Ovary (tissue), 9 donors: ENCODE measurements around the gene RPL37. TPM values are rescaled to one million over a fixed set of nuclear protein-coding genes. Genes with fewer than 3 reads are reported as not detected.
"Not testable (repeated sequence)": the region's sequence is repeated elsewhere in the genome, so short reads cannot be mapped to it uniquely, and the experiment has no call there.

Experiments used
- DNase-seq, 5 donors: peaks; one replicate each; pipeline ENCODE4 v3.0.0-alpha.2; 2019 to 2020
- H3K27ac ChIP-seq, 2 donors: fragments of 200-600 bp; one replicate each; pipeline versions ENCODE4 v1.5.1 to v1.8.0; 2019 to 2022
- H3K27me3 ChIP-seq: fragments of 200-600 bp; one replicate; pipeline ENCODE4 v1.8.0; 2022
- H3K36me3 ChIP-seq: fragments of 200-600 bp; sonication (generic); one replicate; pipeline ENCODE4 v1.5.1; 2019
- H3K4me1 ChIP-seq: one replicate; pipeline ENCODE4 v1.8.1; 2013; ENCODE audit warnings: mild to moderate bottlenecking, moderate library complexity; ENCODE audit not compliant: insufficient read depth
- H3K4me3 ChIP-seq: fragments of 200-600 bp; sonication (generic); one replicate; pipeline ENCODE4 v1.5.1; 2017
- H3K9me3 ChIP-seq, 2 donors: fragments of 200-600 bp in 1 of 2; sonication (generic) in 1 of 2; one replicate each; pipeline versions ENCODE4 v1.5.1 to v1.8.1; 2013 to 2019; ENCODE audit warnings: mild to moderate bottlenecking in 1 of 2, moderate library complexity in 1 of 2
- EP300 ChIP-seq: sonication (generic); formaldehyde crosslinking; IDR thresholded peaks from one replicate; pipeline ENCODE4 v1.6.1; 2017; ENCODE audit warnings: antibody characterized with exemption
- POLR2A ChIP-seq: fragments of 450-650 bp; IDR thresholded peaks from one replicate; pipeline ENCODE4 v1.6.1; 2017; ENCODE audit warnings: antibody characterized with exemption, mild to moderate bottlenecking, moderate library complexity
- WGBS, 3 donors: extraction: QIAGEN DNeasy Blood & Tissue Kit in 1 of 3; methylation state at CpG; one replicate each; pipeline versions ENCODE4 v1.1.5 to v1.1.7; 2013 to 2017; 5-methylcytosine and 5-hydroxymethylcytosine counted together
- intact Hi-C, 4 donors: fragments of 100-400 bp; cut with DNase I; formaldehyde crosslinking; loops; one replicate each; pipeline versions ENCODE4 v1.11.0 to v1.15.1; 2022 to 2023
- polyA plus RNA-seq, 2 donors: library from polyadenylated mRNA; stranded (reverse); fragments of 200-250 nt in 1 of 2; fragments of 350-450 nt in 1 of 2; fragmentation: Illumina TruSeq in 1 of 2; extraction: RNeasy Lipid Tissue Mini Kit (QIAGEN cat#74804) in 1 of 2; gene quantifications; one replicate each; pipeline ENCODE4 v1.2.3, GENCODE V29; 2013 to 2014
- total RNA-seq, 7 donors: library from RNA; depleted of rRNA in 2 of 7; stranded (reverse); fragments of >200 nt in 2 of 7; fragmentation: NEBNext Ultra II Directional in 3 of 7; extraction: Animal tissue kit (Norgen Biotek cat#: 25700) in 3 of 7; gene quantifications; one replicate each; pipeline versions ENCODE4 v1.1.0 to v1.2.4, GENCODE V29; 2016 to 2023
- TF ChIP-seq, protein P1 (sequence below), 3 donors: fragments of 450-650 bp in 2 of 3; fragments of 200-600 bp in 1 of 3; IDR thresholded peaks; one replicate each; pipeline versions ENCODE4 v1.5.1 to v1.8.0; 2016 to 2022; ENCODE audit warnings: antibody characterized with exemption in 3 of 3, mild to moderate bottlenecking in 1 of 3
- donor health status: DM: no; HTN: no; CAD: no; lungs with moderate emphysema.
- donor health status: DM: no; HTN: no; CAD: no.
- donor health status: Bipolar disorder and iron deficiency.
- donor health status: DM: yes; HTN: yes; CAD: no.
- donor health status: DM: no; HTN: no; CAD: no.
- donor health status: DM: yes; HTN: yes; CAD: no.

RPL37 gene
- total and polyA plus RNA-seq, 9 donors = 686 to 4,164 (median 2,386) TPM

DNA sequence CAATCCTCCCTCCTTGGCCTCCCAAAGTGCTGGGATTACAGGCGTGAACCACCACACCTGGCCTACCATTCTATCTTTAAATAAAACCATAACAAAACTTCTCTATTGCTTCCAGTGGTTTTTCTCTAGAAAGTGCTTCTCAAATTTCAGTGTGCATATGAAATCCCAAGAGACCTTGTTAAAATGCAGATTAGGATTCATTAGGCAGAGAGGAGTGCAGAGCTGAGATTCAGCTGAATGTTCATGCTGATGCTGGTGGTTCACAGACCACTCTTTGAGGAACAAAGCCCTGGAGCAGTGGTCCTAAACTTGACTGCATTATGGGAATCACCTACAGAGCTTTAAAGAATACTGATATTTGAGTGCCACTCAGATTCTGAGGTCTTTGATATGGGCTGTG is 34.4 kb upstream of the RPL37 start:
- Histone ChIP-seq H3K27me3 (no peaks in the 10 kb centered on the region), H3K4me1 (no peaks in the 10 kb centered on the region), H3K36me3 (no peaks in the 10 kb centered on the region), H3K27ac (no peak overlapping the region), H3K9me3 (no peaks in the 10 kb centered on the region), H3K4me3 (no peak overlapping the region)
- no peak for TF ChIP-seq POLR2A
- TF ChIP-seq, protein P1, sequence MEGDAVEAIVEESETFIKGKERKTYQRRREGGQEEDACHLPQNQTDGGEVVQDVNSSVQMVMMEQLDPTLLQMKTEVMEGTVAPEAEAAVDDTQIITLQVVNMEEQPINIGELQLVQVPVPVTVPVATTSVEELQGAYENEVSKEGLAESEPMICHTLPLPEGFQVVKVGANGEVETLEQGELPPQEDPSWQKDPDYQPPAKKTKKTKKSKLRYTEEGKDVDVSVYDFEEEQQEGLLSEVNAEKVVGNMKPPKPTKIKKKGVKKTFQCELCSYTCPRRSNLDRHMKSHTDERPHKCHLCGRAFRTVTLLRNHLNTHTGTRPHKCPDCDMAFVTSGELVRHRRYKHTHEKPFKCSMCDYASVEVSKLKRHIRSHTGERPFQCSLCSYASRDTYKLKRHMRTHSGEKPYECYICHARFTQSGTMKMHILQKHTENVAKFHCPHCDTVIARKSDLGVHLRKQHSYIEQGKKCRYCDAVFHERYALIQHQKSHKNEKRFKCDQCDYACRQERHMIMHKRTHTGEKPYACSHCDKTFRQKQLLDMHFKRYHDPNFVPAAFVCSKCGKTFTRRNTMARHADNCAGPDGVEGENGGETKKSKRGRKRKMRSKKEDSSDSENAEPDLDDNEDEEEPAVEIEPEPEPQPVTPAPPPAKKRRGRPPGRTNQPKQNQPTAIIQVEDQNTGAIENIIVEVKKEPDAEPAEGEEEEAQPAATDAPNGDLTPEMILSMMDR (IDR thresholded peaks at IDR 0.05) = no peak
- no peak for TF ChIP-seq EP300
- no peak for DNase-seq
- intact Hi-C loops = no loop called here
- 78 to 81% (median 80%) methylated on average over 1 of the region's 1 CpG for WGBS, 3 donors

DNA sequence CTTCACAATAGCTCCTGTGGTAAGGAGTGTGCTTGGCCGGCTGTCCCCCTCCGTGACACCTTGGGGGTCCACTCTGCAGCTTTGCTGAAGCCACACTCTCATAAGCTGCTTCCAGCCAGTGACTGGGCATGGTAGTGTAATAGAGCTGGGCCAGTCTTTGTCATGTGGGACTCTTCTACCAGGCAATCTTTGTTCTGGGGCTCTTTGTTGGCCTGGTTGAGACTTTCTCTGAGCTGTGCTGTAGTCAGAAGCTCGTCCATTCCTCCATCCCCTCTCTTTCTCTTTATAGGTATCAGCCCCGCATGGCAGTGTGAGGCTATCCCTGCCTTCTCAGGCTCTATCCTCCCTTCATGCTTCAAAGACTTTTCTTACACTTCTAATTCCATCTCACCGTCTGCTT is 31.8 kb upstream of the RPL37 start:
- Histone ChIP-seq H3K4me3 (no peak overlapping the region), H3K27me3 (no peaks in the 10 kb centered on the region), H3K4me1 (no peaks in the 10 kb centered on the region), H3K9me3 (no peaks in the 10 kb centered on the region), H3K36me3 (no peaks in the 10 kb centered on the region), H3K27ac (no peak overlapping the region)
- WGBS, 3 donors = 75 to 82% (median 77%) methylated on average over 5 of the region's 5 CpGs
- DNase-seq = no peak
- intact Hi-C loops = no loop called here
- TF ChIP-seq POLR2A (no peak), EP300 (no peak)
- TF ChIP-seq, protein P1 (IDR thresholded peaks at IDR 0.05) = no peak

DNA sequence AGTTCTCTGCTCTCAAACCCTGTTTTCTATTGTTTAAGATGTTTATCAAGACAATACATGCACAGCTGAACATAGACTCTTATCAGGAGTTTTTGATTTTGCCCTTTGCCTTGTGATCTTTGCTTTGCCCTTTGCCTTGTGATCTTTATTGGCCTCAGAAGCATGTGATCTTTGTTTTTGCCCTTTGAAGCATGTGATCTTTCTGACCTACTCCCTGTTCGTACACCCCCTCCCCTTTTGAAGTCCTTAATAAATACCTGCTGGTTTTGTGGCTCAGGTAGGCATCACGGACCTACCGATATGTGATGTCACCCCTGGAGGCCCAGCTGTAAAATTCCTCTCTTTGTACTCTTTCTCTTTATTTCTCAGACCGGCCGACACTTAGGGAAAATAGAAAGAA is 30.0 kb upstream of the RPL37 start:
- H3K9me3 ChIP-seq, H3K36me3 ChIP-seq, DNase-seq, H3K4me1 ChIP-seq, H3K27me3 ChIP-seq, H3K4me3 ChIP-seq, H3K27ac ChIP-seq, intact Hi-C loops: not testable (repeated sequence)
- WGBS, 3 donors = 92 to 93% (median 92%) methylated on average over 5 of the region's 5 CpGs

DNA sequence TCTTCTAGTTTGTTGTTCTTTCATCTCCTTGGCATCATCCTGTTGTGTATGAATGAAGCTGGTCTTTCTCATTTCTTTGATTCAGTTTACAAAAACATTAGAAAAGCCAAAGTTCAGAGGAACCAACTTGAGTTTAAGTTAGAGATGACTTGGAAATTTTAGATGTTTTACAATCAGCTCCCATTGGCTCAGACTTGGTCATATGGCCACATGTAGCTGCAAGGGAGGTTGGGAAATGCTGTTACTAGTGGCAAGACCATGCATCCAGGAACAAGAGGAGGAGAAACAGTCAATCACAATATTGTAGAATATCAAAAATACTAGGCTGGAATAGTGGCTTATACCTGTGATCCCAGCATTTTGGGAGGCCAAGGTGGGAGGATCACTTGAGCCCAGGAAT is 25.7 kb upstream of the RPL37 start:
- Histone ChIP-seq H3K27me3 (no peaks in the 10 kb centered on the region), H3K27ac (no peak overlapping the region), H3K4me1 (no peaks in the 10 kb centered on the region), H3K36me3 (no peaks in the 10 kb centered on the region), H3K9me3 (no peaks in the 10 kb centered on the region), H3K4me3 (no peak overlapping the region)
- TF ChIP-seq EP300 (no peak), POLR2A (no peak)
- TF ChIP-seq, protein P1 (IDR thresholded peaks at IDR 0.05) = no peak
- no peak for DNase-seq
- intact Hi-C loops = no loop called here

- WGBS, 3 donors = 80 to 82% (median 81%) methylated on average over 4 of the region's 4 CpGs
- Histone ChIP-seq H3K27me3 (no peaks in the 10 kb centered on the region), H3K4me1 (no peaks in the 10 kb centered on the region), H3K27ac (no peak overlapping the region), H3K4me3 (no peak overlapping the region), H3K9me3 (no peaks in the 10 kb centered on the region), H3K36me3 (no peaks in the 10 kb centered on the region)
- intact Hi-C loops = no loop called here
- TF ChIP-seq, protein P1 (IDR thresholded peaks at IDR 0.05) = no peak
- DNase-seq = no peak
Observed at GRCh38 chr5:40853632-40854192, 18.7 kb upstream of the RPL37 start.
